PC-3 (cell line): ENCODE measurements around the gene RAMAC.

ENCODE experiments used
- EZH2 ChIP-seq: fragments of 300-600 bp; sonication (generic); IDR thresholded peaks from one replicate; pipeline ENCODE4 v1.6.1; 2017; ENCODE audit warnings: antibody characterized with exemption, mild to moderate bottlenecking, low read length; ENCODE audit not compliant: unreplicated experiment
- TF ChIP-seq, protein P1 (sequence below): fragments of 300-600 bp; sonication (generic); conservative IDR thresholded peaks from 2 replicates; pipeline ENCODE4 v1.5.1; 2017; ENCODE audit warnings: antibody characterized with exemption, low read depth, mild to moderate bottlenecking, low read length

DNA sequence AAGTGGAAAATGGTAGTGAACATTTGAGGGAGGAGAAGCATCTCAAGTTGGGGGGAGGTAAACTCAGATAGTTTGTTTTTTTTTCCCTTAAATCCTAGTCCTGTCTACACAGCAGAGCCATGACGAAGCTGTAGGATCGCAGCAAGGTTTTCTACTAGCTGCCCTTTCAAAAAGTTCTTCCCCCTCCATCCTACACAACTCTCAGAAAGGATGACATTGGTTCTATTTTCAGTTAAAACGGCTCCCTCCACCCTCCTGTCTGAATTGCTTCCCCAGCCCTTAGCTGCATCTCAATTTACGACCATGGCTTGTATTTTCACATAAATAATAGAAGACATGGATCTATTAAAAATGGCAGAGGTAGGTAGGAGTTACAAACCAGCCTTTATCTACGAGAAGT, 35.7 kb upstream of the RAMAC start:
- TF ChIP-seq, protein P1, sequence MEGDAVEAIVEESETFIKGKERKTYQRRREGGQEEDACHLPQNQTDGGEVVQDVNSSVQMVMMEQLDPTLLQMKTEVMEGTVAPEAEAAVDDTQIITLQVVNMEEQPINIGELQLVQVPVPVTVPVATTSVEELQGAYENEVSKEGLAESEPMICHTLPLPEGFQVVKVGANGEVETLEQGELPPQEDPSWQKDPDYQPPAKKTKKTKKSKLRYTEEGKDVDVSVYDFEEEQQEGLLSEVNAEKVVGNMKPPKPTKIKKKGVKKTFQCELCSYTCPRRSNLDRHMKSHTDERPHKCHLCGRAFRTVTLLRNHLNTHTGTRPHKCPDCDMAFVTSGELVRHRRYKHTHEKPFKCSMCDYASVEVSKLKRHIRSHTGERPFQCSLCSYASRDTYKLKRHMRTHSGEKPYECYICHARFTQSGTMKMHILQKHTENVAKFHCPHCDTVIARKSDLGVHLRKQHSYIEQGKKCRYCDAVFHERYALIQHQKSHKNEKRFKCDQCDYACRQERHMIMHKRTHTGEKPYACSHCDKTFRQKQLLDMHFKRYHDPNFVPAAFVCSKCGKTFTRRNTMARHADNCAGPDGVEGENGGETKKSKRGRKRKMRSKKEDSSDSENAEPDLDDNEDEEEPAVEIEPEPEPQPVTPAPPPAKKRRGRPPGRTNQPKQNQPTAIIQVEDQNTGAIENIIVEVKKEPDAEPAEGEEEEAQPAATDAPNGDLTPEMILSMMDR = no peak
- TF ChIP-seq EZH2 = no peak
